Endodermal cell (in vitro differentiated cells): ENCODE results near the gene KTN1. TPM values are rescaled to one million over a fixed set of nuclear protein-coding genes. Genes with fewer than 3 reads are reported as not detected.

ENCODE experiments used
- DNase-seq: peaks from one replicate; pipeline ENCODE4 v3.0.0-alpha.2; 2017
- H3K27ac ChIP-seq: 2 replicates; pipeline ENCODE4 v1.5.1; 2013; ENCODE audit warnings: mild to moderate bottlenecking, low read depth, low read length, moderate library complexity
- H3K27me3 ChIP-seq: 2 replicates; pipeline ENCODE4 v1.6.1; 2013; ENCODE audit warnings: mild to moderate bottlenecking, low read length, moderate library complexity; ENCODE audit not compliant: insufficient read depth, control insufficient read depth, poor library complexity, severe bottlenecking
- H3K36me3 ChIP-seq: 2 replicates; pipeline ENCODE4 v1.7.0; 2013; ENCODE audit warnings: mild to moderate bottlenecking, low read length, moderate library complexity; ENCODE audit not compliant: control insufficient read depth, insufficient read depth
- H3K4me1 ChIP-seq: one replicate; pipeline ENCODE4 v1.7.0; 2013; ENCODE audit warnings: low read length; ENCODE audit not compliant: control insufficient read depth, insufficient read depth
- H3K4me3 ChIP-seq: 2 replicates; pipeline ENCODE4 v1.5.1; 2013; ENCODE audit warnings: mild to moderate bottlenecking, low read length, moderate library complexity
- H3K9ac ChIP-seq: 2 replicates; pipeline ENCODE4 v1.6.1; 2013; ENCODE audit warnings: mild to moderate bottlenecking, low read length, moderate library complexity; ENCODE audit not compliant: poor library complexity, severe bottlenecking; ENCODE audit errors: extremely low read depth
- H3K9me3 ChIP-seq: 2 replicates; pipeline ENCODE4 v1.6.1; 2013; ENCODE audit warnings: mild to moderate bottlenecking, low read length, moderate library complexity; ENCODE audit not compliant: control insufficient read depth
- H3K27ac Mint-ChIP-seq: 2 replicates; pipeline ENCODE4 v1.8.0; 2020; ENCODE audit warnings: mixed read lengths
- H3K27me3 Mint-ChIP-seq: 2 replicates; pipeline ENCODE4 v1.8.0; 2021; ENCODE audit warnings: mild to moderate bottlenecking, mixed read lengths; ENCODE audit not compliant: insufficient read depth
- H3K36me3 Mint-ChIP-seq: 2 replicates; pipeline ENCODE4 v1.8.0; 2020; ENCODE audit warnings: low read depth, mixed read lengths
- H3K4me1 Mint-ChIP-seq: 2 replicates; pipeline ENCODE4 v1.8.0; 2020; ENCODE audit warnings: mixed read lengths
- H3K4me3 Mint-ChIP-seq: 2 replicates; pipeline ENCODE4 v1.8.0; 2020; ENCODE audit warnings: mild to moderate bottlenecking, moderate library complexity, mixed read lengths
- H3K9me3 Mint-ChIP-seq: 2 replicates; pipeline ENCODE4 v1.8.0; 2020; ENCODE audit warnings: mild to moderate bottlenecking, mixed read lengths
- CTCF ChIP-seq: fragments of 200-600 bp; sonication (generic); conservative IDR thresholded peaks from 2 replicates; pipeline ENCODE4 v1.5.0; 2021; ENCODE audit warnings: antibody characterized with exemption, mild to moderate bottlenecking
- WGBS, 2 experiments: methylation state at CpG; one replicate each; pipeline versions ENCODE4 v1.1.5 to v1.1.7; 2013; ENCODE audit warnings: missing lambda C conversion rate in 2 of 2, mixed read lengths in 1 of 2; ENCODE audit not compliant: insufficient coverage in 1 of 2, insufficient read length in 1 of 2; 5-methylcytosine and 5-hydroxymethylcytosine counted together
- total RNA-seq, 2 donors: library from RNA; stranded (reverse); fragmentation: NEBNext Ultra II Directional in 1 of 2; extraction: Animal tissue kit (Norgen Biotek cat#: 25700) in 1 of 2; gene quantifications; 2 replicates in 1 of 2; 3 replicates in 1 of 2; pipeline ENCODE4 v1.2.1, GENCODE V29; 2021

Gene KTN1
- total RNA-seq, 2 donors from 2014 or later: 215 to 239 TPM

DNA sequence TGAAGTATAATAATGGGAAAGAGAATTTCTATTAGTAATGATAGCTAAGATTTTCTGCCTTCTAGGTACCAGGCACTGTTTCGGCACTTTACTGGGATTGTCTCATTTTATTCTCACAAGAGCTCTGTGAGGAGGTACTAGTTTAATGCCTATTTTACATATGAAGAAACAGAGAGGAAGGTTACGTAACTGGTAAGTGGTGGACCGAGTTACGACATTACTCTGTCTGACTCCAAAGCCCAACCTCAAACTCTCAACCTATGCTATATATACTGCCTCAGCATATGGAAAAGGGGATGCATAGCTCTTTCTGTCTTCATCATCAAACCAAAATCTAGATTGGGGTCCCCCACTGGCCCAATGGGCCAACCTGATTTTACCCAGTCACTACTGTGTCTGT, 133.5 kb downstream of the KTN1 start:
- Mint-ChIP-seq H3K4me1 (no peaks in the 10 kb centered on the region), H3K27me3 (peaks cover 19% of the 10 kb centered on the region), H3K36me3 (peaks cover 5% of the 10 kb centered on the region), H3K4me3 (no peak overlapping the region), H3K27ac (no peak overlapping the region), H3K9me3 (no peaks in the 10 kb centered on the region)
- Histone ChIP-seq H3K9ac (no peak overlapping the region), H3K36me3 (no peaks in the 10 kb centered on the region), H3K4me3 (no peak overlapping the region), H3K27ac (no peak overlapping the region), H3K27me3 (no peaks in the 10 kb centered on the region), H3K9me3 (no peaks in the 10 kb centered on the region), H3K4me1 (no peaks in the 10 kb centered on the region)
- DNase-seq: no peak
- 86% methylated on average over 3 of the region's 4 CpGs; no CpG with 5 or more reads in 1 of the 2 experiments for WGBS, 2 experiments
- TF ChIP-seq CTCF: no peak

GRCh38 chr14:55715889-55716288, 135.9 kb downstream of the KTN1 start:
- Histone ChIP-seq H3K4me3 (no peak overlapping the region), H3K27me3 (no peaks in the 10 kb centered on the region), H3K36me3 (no peaks in the 10 kb centered on the region), H3K9me3 (no peaks in the 10 kb centered on the region), H3K4me1 (no peaks in the 10 kb centered on the region), H3K27ac (no peak overlapping the region), H3K9ac (no peak overlapping the region)
- peaks cover 5% of the 10 kb centered on the region for H3K36me3 Mint-ChIP-seq
- no peaks in the 10 kb centered on the region for H3K4me1 Mint-ChIP-seq
- H3K9me3 Mint-ChIP-seq: no peaks in the 10 kb centered on the region
- H3K4me3 Mint-ChIP-seq: no peak overlapping the region
- peak; percentile 24 for DNase-seq
- 90 to 93% methylated on average over 2 to 4 of the region's 5 CpGs for WGBS, 2 experiments
- H3K27me3 Mint-ChIP-seq: peaks cover 21% of the 10 kb centered on the region
- H3K27ac Mint-ChIP-seq: no peak overlapping the region
- no peak for TF ChIP-seq CTCF

- Histone ChIP-seq H3K9me3 (no peaks in the 10 kb centered on the region), H3K4me3 (no peak overlapping the region), H3K4me1 (no peaks in the 10 kb centered on the region), H3K27ac (no peak overlapping the region), H3K36me3 (no peaks in the 10 kb centered on the region), H3K9ac (no peak overlapping the region), H3K27me3 (no peaks in the 10 kb centered on the region)
- Mint-ChIP-seq H3K9me3 (no peaks in the 10 kb centered on the region), H3K27ac (no peak overlapping the region), H3K4me3 (no peak overlapping the region), H3K36me3 (peaks cover 3% of the 10 kb centered on the region), H3K4me1 (no peaks in the 10 kb centered on the region), H3K27me3 (peaks cover 26% of the 10 kb centered on the region)
- 100% methylated on average over 4 of the region's 4 CpGs; no CpG with 5 or more reads in 1 of the 2 experiments for WGBS, 2 experiments
- DNase-seq: no peak
- no peak for TF ChIP-seq CTCF
Observed at GRCh38 chr14:55717621-55718020, 137.6 kb downstream of the KTN1 start.
